Ammon's horn (tissue), 1 donor: Measurements from ENCODE around the gene IFI35.
"Not testable (repeated sequence)": the region's sequence is repeated elsewhere in the genome, so short reads cannot be mapped to it uniquely, and the experiment has no call there.

Experiments used
- DNase-seq: peaks from one replicate; pipeline ENCODE4 v3.0.0-alpha.2; 2016; ENCODE audit warnings: low spot score

IFI35 gene

GRCh38 chr17:42997984-42998938 is 8.3 kb upstream of the IFI35 start, which contains the start of gene RPL27:
Gene RPL27, plus strand, starts transcription at chr17:42998419. Its CDS starts 332 bp downstream, at chr17:42998751.
- DNase-seq = peak; percentile 100

GRCh38 chr17:42999003-42999525 is 7.5 kb upstream of the IFI35 start:
- no peak for DNase-seq

- DNase-seq = not testable (repeated sequence)
Measured at GRCh38 chr17:43000894-43001293, 5.7 kb upstream of the IFI35 start.

- DNase-seq = no peak
Measured at GRCh38 chr17:43003542-43004172, 2.9 kb upstream of the IFI35 start.

- DNase-seq = no peak
Measured at GRCh38 chr17:43010667-43011308, 4.2 kb downstream of the IFI35 start.

- DNase-seq = no peak
Measured at GRCh38 chr17:43011728-43012472, 5.3 kb downstream of the IFI35 start.

- no peak for DNase-seq
Measured at GRCh38 chr17:43013296-43013695, 6.7 kb downstream of the IFI35 start.

GRCh38 chr17:43014020-43014648 is 7.5 kb downstream of the IFI35 start:
- DNase-seq = no peak

- no peak for DNase-seq
Measured at GRCh38 chr17:43014649-43015542, 8.3 kb downstream of the IFI35 start.

- no peak for DNase-seq
Measured at GRCh38 chr17:43015579-43015978, 9.0 kb downstream of the IFI35 start.

GRCh38 chr17:43016216-43016615 is 9.6 kb downstream of the IFI35 start:
- no peak for DNase-seq

- DNase-seq = peak; percentile 54
Measured at GRCh38 chr17:43018008-43018853, 11.6 kb downstream of the IFI35 start.

GRCh38 chr17:43018932-43019331 is 12.3 kb downstream of the IFI35 start:
- DNase-seq = no peak

- DNase-seq = no peak
Measured at GRCh38 chr17:43019418-43019817, 12.8 kb downstream of the IFI35 start.

GRCh38 chr17:43020030-43020621 is 13.5 kb downstream of the IFI35 start:
- DNase-seq = no peak

- DNase-seq = peak; percentile 48
Measured at GRCh38 chr17:43020789-43021740, 14.5 kb downstream of the IFI35 start.

GRCh38 chr17:43021741-43022512 is 15.3 kb downstream of the IFI35 start, which contains the start of gene VAT1:
Gene VAT1, minus strand, starts transcription at chr17:43022385. Its CDS starts 63 bp downstream, at chr17:43022322.
- peak; percentile 81 for DNase-seq
